DMS 273 (cell line): ENCODE results near the gene TEX26.

ENCODE experiments used
- DNase-seq: peaks from one replicate; lab custom pipeline; 2025; ENCODE audit not compliant: unreplicated experiment; lab: John Stamatoyannopoulos, UW

TEX26 gene

DNA sequence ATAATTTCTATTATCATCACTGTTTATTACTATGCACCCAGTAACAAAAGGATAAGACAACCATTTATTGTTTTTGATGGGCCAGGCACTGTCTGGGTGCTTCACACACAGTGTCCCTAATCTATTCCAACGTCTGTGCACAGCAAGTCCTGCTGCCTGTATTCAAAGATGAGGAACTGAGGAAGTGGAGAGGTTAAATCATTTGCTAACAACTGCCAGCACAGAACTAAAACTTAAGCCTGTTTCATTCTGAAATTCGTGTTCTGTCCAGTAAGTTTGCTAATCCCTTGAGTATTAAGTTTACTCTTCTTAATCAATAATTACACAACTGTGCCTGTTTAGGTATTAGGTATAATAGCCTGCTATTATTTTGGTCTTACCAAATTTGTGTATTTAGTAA is 41.9 kb downstream of the TEX26 start:
- DNase-seq, result no peak

DNA sequence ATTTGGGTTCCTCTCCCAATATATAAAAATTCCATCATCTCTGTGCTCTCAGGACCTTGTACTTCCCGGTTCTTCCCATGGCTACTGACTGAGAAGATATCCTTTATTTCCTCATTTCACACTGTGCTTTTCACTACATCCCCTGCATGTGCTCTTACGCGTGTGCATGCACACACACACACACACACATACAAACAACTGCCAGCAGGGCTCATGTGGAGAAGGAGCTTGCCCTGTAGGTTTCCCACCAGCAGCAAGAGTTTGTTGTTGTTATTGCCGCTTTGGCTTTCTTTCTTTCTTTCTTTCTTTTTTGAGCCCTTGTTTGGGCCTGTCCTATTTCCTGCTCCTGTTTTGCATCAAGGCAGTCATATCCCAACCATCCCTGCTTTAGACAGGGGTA is 43.6 kb downstream of the TEX26 start:
- no peak for DNase-seq

DNA sequence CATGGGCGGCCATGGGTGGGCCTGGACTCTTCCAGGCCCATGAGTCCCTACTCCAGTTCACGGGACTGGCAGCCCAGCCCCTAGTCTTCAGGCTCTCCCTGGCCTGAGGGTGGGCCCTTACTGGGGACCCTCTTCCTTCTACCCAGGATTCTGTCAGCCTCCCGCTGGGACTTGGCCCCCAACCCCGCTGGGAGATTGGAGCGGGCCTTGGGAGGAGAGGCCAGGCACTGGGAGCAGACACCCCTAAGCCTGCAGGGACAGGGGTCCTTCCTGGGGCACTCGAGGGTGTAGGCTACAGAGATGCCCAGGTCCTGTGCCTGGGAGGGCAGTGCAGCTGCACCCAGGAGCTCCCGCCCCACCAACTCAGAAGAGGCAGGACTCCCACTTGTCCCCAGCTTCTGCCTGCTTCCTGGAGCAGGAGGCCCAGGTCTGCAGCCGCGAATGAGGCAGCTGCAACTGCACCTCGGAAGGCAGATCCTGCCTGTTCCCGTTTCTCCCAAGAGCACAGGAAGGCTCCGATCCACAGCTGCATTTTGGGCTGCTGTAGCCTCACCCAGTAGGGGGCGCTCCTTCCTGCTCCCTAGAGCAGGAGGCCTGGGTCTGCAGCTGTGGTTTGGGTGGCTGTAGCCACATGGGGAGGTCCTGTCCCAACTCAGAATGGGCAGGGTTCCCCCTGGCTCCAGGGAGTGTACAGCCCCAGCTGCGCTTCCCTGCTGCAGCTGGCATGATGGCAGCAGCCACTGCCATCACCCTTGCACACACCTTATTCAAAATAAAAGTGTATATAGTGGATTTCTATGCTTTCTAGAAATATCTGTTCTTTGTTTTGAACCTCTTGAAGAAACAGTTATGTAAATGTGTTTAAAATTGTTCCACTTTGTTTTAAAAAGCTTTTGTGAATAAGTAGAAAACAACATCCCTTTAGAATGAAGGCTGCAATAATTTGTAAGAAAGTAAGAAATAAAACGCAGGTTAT is 46.8 kb downstream of the TEX26 start:
- peak; percentile 66 for DNase-seq

DNA sequence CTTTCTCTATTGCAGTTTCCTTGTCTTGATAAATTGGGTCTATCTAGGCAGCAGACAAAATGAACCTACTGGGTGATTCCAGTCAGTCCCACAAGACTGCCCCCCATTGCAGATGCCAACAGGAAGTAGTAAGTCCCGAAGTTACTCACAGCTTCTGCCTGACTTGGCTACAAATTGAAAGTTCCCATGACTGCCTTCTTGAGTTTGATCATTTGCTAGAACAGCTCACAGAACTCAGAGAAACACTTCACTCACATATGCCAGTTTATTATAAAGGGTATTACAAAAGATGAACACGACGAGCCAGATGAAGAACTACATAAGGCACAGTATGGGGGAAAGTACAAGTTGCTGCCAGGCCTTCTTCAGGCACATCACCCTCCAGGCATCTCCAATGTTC is 50.0 kb downstream of the TEX26 start:
- no peak for DNase-seq

DNA sequence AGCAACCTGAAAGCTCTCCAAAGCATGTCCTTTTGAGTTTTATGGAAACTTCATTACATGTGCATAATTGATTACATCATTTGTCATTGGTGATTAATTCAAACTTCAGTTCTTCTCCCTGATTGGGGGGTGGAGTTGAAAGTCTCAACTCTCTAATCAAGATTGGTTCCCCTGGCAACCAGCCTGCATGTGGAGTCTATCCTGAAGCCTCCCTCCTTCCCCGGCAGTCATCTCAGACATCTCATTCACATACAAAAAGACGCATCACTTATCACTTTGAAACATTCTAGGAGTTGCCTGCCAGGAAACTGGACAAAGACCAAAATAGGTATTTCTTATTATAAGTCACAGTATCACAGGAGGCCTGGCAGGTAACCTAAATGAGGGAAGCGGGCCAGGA is 50.5 kb downstream of the TEX26 start:
- DNase-seq, result no peak

DNA sequence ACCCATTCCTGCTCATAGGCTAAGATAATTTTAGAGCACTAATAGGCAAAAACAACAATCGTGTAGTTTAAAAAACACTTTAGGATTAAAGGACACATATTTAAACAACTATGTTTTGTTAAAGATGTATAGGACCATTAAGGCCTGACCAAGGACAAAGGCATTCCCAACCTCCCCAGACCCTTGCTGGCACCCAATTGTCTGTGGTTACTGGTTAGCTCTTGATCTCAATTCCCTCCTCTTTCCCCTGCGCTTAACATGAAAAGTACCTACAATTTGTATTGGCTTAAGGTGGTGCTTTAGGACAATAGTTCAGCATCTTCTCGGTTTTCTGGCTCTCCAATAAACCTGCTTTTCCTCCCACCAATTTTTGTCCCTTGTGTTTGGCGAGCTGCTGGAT is 51.0 kb downstream of the TEX26 start:
- DNase-seq, result no peak

DNA sequence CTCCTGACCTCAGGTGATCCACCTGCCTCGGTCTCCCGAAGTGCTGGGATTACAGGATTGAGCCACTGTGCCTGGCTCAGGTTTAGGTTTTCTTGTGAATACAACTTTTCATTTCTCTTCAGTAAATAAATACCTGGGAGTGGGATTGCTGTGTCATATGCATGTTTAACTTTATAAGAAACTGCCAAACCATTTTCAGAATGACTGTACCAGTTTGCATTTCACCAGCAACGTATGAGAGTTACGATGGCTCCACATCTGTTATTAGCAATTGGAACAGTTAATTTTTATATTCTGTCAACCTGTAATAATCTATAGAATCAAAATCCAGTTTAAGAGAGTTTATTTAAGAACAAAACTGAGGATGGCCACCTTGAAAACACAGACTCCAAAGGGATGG is 52.2 kb downstream of the TEX26 start:
- no peak for DNase-seq

DNA sequence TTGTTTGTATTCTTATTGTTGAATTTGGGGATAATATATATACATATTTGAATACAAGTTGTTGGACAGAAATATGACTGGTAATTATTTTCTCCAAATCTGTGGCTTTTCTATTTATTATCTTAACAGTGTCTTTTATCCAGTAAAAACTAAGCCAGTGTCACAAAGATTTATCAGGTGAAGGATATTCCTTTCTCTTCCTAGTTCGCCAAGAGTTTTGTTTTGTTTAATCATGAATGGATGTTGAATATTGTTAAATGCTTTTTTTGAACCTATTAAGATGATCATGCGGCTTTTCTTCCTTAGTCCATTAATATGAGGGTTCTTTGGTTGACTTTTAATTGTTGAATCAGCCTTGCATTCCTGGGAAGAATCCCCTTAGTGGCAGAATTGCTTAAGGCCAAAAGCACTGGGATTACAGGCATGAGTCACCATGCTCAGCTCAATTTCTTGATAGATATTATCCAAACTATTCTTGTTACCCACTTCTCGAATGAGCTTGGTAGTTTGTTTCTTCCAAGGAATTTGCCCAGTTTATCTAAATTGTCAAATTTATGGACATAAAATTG is 53.3 kb downstream of the TEX26 start:
- DNase-seq, result no peak

DNA sequence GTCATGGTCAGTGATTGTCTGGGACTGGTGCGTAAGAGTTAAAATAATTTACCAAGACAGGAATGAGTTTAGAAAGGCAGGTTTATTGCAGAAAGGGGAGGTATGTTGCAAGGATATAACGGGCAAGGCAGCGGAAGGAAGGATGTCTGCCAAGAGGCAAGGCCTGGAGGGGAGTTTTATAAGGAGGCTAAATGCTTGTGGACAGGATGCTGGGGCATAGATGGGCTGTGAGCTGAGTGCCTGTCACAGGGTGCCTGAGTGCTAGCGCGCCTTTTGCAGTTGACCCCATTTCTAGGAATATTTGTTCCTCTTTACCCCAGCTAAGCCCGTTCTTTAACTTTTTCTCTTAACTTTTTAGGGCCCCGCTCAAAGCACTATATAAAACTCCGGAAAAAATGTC is 58.7 kb downstream of the TEX26 start:
- no peak for DNase-seq

DNA sequence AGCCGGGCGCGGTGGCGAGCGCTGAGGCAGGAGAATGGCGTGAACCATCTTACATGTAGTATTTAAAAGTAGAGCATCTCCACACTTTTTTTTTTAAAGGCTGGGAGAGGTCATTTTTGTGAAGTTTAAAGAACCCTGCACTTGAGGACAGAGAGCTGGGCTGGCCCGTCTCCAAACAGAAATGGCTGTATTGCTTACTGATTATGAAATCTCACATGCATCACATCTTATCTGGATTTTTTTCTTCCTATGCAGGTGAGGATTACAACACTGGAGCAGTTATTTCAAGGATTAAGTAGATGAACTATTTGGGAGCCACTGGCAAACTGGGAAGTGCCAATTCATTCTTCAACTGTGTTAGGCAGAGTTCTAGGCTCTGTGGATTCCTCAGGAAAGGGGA is 59.5 kb downstream of the TEX26 start:
- no peak for DNase-seq

DNA sequence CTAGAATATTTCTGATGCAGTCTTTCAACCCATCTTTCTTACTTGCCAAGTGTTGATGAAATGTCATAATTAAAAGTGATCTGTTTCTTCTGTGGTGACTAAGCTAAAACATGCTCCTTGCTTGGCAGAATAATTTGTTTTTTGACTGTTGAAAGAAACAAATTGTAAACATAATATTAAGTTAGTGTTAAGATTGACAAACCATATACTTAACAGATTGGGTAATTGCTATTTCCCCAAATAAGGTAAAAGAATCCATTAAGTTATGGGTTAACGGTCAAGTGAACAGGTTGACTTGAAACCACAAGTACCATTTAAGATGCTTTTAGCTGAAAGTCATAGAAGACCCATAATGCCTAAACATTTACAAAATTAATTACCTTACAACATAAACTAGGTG is 62.9 kb downstream of the TEX26 start:
- DNase-seq, result no peak

DNA sequence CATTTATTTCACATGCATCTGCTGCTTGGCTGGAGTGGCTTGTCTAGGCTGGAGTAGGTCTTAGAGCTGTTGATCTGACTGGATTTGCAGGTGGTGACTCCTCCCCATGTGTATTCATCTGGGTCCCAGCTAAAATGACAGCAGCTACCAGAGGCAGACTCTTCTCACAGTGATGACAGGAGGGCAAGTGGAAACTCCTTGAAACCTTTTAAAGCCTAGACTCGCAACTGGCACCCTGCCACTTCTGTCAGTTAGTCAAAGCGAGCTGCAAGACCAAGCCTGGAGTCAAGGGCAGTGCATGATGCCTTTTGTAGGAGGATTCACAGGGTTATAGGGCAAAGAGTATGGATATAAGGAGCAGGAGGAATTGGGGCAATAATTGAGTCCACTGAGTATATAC is 65.2 kb downstream of the TEX26 start:
- DNase-seq, result peak; percentile 6

DNA sequence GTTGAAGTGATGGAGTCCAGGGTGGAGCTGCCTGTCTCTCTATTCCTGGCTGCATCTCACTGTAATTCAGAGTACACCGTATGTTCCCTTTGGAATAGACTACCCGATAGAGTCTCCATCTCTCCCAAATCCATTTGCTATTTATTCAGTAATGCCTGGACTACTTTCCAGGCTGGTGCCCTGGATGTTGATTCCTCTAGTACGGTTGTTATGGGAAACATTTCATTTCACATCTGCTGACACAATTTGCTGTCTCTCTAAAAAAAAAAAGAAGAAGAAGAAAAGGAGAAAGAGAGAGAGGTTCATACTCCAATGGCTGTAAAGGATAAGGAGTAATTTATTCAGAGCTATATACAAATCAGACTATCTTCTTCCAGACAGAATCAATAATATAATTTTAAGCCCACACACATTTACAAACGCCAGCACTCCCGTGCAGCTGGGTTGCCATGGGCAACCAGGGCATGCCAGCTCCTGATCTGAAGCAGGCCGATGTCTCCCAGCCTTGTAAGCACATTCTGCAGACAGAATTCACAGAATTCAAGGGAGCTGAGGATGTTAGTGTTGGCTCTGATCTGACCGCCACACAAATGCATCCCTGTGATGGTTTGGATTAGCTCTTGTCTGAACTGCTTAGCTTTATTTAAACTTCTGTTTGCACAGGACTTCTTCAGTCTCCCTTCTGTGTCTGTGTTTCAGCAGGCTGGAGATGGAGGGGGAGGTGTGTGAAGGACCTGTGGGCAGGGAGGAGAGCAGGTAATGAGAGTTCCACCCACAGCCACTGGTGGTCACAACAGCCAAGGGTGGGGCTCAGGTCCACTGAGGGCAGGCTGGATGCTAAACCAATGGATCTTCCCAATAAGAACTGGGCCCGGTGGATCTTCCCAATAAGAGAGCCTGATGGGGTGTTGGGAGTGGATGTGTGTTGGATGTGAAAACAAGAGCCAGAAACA is 66.0 kb downstream of the TEX26 start:
- DNase-seq, result peak; percentile 66

DNA sequence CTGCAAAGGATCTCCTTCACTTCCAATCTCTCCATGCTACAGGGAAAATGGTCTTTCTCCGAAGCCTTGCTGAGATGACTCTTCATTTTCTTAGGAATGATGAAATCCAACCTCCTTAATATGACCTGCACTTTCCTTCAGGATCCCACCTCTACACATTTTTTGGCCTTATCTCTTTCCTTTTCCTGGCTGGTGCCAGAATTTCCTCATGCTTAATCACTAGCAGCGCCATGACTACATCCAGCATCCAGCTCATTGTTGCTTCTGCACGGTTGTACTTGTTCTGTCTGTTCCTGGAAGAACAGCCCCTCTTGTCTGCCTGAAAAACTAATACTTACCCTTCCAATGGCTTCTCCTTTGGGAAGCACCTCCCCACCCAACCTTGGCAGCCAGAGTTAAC is 68.4 kb downstream of the TEX26 start:
- DNase-seq, result no peak

DNA sequence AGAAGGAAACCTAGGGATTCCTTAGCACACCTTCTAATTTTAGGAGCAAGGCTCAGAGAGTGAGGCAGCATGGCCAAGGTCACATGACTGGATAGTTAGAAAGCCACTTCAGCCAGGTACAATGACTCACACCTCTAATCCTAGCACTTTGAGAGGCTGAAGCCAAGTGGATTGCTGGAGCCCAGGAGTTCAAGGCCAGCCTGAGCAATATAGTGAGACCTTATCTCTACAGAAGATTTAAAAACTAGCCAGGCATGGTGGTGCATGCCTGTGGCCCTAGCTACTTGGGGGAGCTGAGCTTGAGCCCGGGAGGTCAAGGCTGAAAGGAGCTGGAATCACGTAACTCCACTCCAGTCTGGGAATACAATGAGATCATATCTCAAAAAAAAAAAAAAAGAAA is 69.2 kb downstream of the TEX26 start:
- no peak for DNase-seq

DNA sequence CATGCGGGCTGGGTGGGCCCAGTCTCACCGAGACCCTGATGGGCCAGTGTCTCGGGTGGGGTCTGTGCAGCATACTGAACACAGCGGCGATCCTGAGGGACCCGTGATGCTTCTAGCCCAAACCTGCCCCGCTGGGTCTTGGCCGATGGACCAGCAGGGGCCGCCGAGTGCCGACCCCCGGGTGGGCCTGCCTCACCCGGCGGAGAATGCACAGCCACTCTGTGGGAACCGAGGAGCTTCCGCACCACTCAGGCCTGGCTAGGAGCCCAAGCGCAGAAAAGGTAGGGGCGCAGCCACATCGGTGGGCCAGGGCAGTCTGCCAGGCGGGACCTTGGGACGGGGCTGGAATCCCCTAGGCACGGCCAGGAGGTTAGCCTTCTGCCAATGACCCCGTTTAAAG is 72.6 kb downstream of the TEX26 start:
- no peak for DNase-seq

DNA sequence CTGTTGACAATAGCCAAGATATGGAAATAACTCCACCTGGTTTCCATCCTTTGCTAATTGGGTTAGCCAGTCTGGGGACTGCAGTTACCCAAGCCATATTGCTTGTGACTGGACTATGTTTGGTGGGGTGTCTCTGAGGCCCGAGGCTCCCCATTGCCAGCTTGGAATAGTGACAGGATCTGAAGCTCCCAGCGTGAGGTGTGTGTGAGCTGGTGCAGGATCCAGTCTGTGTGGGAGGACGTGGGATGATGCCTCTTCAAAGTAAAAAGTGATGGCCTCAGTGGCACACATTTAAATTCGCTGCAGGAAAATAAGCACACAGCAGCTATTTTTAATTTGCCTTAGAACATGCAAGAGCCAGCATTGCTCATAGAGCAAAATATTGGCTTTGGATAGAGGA is 75.0 kb downstream of the TEX26 start:
- no peak for DNase-seq

DNA sequence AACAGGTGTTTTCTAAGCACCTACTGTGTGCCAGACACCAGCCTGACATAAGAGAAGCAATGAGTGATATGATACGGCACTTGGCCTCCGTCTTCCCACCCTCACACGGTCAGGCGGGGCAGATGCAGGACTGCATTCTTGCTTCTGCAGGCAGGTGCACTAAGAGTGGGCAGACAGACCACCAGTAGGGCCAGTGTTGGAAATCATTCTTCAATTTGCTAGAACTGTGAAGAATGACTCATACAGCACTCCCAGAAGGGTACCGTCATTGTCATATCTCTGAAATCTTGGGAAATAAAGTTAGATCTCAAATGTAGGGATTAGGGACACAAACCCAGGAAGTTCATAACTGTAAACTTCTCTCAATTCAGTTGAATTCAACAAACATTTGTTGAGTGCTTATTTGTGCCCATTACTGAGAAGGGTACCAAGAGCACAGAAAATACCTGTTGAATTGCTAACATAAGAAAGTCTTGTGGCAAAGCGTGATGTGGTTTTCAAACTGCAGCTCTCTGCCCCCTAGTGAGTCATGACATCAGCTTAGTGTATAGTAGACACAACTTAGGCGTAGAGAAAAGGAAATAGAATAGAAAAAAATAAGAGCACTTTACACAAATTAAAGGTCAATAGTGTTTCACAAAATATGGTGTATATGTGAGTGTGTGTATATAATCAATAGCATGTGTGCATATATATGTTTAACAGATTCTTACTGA is 76.1 kb downstream of the TEX26 start:
- DNase-seq, result no peak

DNA sequence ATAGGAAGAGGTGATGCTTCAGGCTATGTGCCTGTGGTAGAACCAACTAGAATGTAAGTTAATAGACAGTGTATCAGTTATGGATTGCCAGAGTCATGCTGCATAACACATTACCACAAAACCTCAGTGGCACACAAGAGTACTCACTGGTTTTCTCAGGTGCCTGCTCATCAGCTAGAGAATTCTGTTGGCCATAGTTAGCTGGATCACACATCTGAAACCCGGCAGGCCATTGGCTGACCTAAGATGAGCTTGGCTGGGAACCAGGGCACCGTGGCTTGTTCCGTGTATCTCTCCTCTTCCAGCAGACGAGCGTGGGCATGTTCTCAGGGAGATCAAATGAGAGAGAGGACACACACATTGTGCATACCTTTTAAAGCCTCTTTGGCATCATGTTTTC is 76.7 kb downstream of the TEX26 start:
- no peak for DNase-seq

DNA sequence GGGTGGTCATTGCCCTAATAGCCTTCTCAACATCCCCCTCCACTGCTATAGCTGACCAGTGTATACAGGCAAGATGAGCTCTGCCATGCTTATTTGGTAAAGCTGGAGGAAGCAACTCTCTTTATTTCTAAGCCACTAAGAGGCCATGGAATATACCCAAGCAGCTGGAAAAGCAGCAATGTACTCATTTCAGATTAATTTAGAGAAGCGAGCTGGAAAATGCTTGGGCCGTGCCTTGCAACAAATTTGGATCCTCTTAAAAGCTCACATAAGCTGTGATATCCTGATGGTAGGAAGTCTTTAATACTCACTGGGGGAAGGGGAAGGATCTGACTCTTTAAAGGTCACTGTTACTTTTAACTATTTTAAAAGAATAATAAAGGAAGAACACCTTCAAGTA is 77.8 kb downstream of the TEX26 start:
- DNase-seq, result no peak
